ENCODE data around the gene KCNK18.

Gene KCNK18

GRCh38 chr10:117161386-117162033, 35.8 kb upstream of the KCNK18 start:
- TF ChIP-seq CTCF (IDR thresholded peaks at IDR 0.05; ENCODE audit: borderline replicate concordance, control extremely low read depth, extremely low read depth, insufficient read depth, missing control alignments): no peak
- in situ Hi-C loops (cut with MboI; ENCODE audit: low sequenced_read_pairs, unreplicated experiment): no loop called here
- DNase-seq (ENCODE audit: low spot score): no peak

GRCh38 chr10:117162093-117163060, 34.9 kb upstream of the KCNK18 start:
- no peak for TF ChIP-seq CTCF (IDR thresholded peaks at IDR 0.05; ENCODE audit: borderline replicate concordance, control extremely low read depth, extremely low read depth, insufficient read depth, missing control alignments)
- DNase-seq (ENCODE audit: low spot score): no peak
- in situ Hi-C loops (cut with MboI; ENCODE audit: low sequenced_read_pairs, unreplicated experiment): no loop called here

- no peak for DNase-seq (ENCODE audit: low spot score)
- in situ Hi-C loops (cut with MboI; ENCODE audit: low sequenced_read_pairs, unreplicated experiment): no loop called here
- no peak for TF ChIP-seq CTCF (IDR thresholded peaks at IDR 0.05; ENCODE audit: borderline replicate concordance, control extremely low read depth, extremely low read depth, insufficient read depth, missing control alignments)
Observed at GRCh38 chr10:117163061-117163953, 34.0 kb upstream of the KCNK18 start.

- DNase-seq (ENCODE audit: low spot score): no peak
- in situ Hi-C loops (cut with MboI; ENCODE audit: low sequenced_read_pairs, unreplicated experiment): no loop called here
- TF ChIP-seq CTCF (IDR thresholded peaks at IDR 0.05; ENCODE audit: borderline replicate concordance, control extremely low read depth, extremely low read depth, insufficient read depth, missing control alignments): no peak
Observed at GRCh38 chr10:117163954-117164548, 33.2 kb upstream of the KCNK18 start.

- in situ Hi-C loops (cut with MboI; ENCODE audit: low sequenced_read_pairs, unreplicated experiment): no loop called here
- no peak for TF ChIP-seq CTCF (IDR thresholded peaks at IDR 0.05; ENCODE audit: borderline replicate concordance, control extremely low read depth, extremely low read depth, insufficient read depth, missing control alignments)
- no peak for DNase-seq (ENCODE audit: low spot score)
Observed at GRCh38 chr10:117164592-117165537, 32.4 kb upstream of the KCNK18 start.

All from GM13976 (cell line).